Retinal pigment epithelial cell (primary cell): ENCODE data around the gene PPM1N.

Experiments
- DNase-seq: peaks from one replicate; pipeline ENCODE4 v3.0.0-alpha.2; 2010; ENCODE audit warnings: low read depth
- H3K4me3 ChIP-seq: 2 replicates; pipeline ENCODE4 v1.5.1; 2011; ENCODE audit warnings: mild to moderate bottlenecking, low read length, control low read depth, moderate library complexity
- CTCF ChIP-seq: conservative IDR thresholded peaks from 2 replicates; pipeline ENCODE4 v1.5.1; 2011; ENCODE audit warnings: low read depth, low read length, control low read depth, inconsistent platforms

PPM1N gene

GRCh38 chr19:45492137-45492626 is 6.1 kb upstream of the PPM1N start:
- DNase-seq = no peak
- H3K4me3 ChIP-seq = peak overlapping the region; percentile 62
- no peak for TF ChIP-seq CTCF

GRCh38 chr19:45492627-45493470 is 5.4 kb upstream of the PPM1N start:
- no peak for TF ChIP-seq CTCF
- peak overlapping the region; percentile 62 for H3K4me3 ChIP-seq
- no peak for DNase-seq

- TF ChIP-seq CTCF = no peak
- DNase-seq = no peak
- no peak overlapping the region for H3K4me3 ChIP-seq
Measured at GRCh38 chr19:45494261-45494916, 3.9 kb upstream of the PPM1N start.

DNA sequence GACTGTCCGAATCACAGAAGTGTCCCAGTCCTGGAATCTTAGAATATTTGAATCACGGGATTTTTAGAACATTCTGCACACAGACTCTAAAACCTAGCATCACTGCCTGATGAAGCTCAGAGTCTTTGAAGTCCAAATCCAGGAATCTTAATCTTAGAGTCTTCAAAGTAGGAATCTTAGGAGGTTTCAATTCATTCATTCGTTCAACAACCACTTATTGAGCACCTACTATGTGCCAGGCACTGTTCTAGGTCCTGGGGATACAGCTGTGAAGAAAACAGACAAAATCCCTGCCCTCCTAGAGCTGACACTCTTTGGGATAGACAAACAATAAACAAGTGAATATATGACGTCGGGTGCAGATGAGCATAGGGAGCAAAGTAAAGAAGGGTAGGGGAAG is 3.1 kb upstream of the PPM1N start:
- H3K4me3 ChIP-seq = no peak overlapping the region
- no peak for TF ChIP-seq CTCF

DNA sequence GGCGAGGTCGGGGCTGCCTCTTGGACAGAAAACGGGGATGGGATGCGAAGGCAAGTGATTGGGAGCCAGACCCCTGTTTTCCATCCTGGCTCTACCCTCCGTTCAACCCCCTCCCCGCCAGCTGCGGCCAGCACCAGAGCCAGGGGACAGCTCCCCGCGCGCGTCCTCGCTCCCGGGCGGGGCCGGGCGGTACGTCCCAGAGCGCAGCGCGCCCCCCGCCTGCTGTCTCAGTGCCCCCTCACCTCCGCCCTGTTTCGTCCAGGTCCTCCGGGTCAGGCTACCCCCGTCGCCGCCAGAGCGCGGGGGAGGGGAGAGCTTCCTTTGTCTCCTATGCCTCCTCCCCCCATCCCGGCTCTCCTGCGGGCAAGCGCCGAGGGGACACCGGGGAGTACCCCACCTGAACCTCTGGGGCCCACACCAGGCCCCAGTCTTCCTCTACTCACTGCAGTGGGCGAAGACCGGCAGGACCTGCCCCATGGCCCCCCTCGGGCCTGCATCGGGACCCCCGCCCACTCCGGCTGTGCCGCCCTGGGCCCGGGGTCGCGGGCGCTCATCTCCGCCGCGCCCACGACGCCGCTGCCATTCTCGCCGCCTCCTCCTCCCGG is 1.8 kb upstream of the PPM1N start:
- peak overlapping the region; percentile 69 for H3K4me3 ChIP-seq
- no peak for TF ChIP-seq CTCF
- no peak for DNase-seq

More for the DNA sequence above, 3.1 kb upstream of the PPM1N start:
- no peak for DNase-seq

GRCh38 chr19:45497791-45498190 is 452 bp upstream of the PPM1N start:
- TF ChIP-seq CTCF = no peak
- DNase-seq = no peak
- no peak overlapping the region for H3K4me3 ChIP-seq
